GM23248 (cell line): ENCODE results near the gene PDLIM5. TPM values are rescaled to one million over a fixed set of nuclear protein-coding genes. Genes with fewer than 3 reads are reported as not detected.

Experiments
- DNase-seq: peaks from one replicate; pipeline ENCODE4 v3.0.0-alpha.2; 2015
- H2AFZ ChIP-seq: fragments of 200-600 bp; sonication (generic); 2 replicates; pipeline ENCODE4 v1.6.1; 2016; ENCODE audit warnings: antibody characterized with exemption
- H3F3A ChIP-seq: fragments of 200-600 bp; sonication (generic); 2 replicates; pipeline ENCODE4 v1.6.1; 2016; ENCODE audit warnings: mild to moderate bottlenecking, antibody characterized with exemption, mixed run types; ENCODE audit not compliant: insufficient read depth
- H3K27ac ChIP-seq: fragments of 200-600 bp; sonication (generic); 2 replicates; pipeline ENCODE4 v1.5.1; 2016; ENCODE audit warnings: mild to moderate bottlenecking
- H3K27me3 ChIP-seq: fragments of 200-600 bp; sonication (generic); replicated peaks from 2 replicates; pipeline ENCODE4 v1.6.1; 2016; ENCODE audit warnings: mild to moderate bottlenecking; ENCODE audit not compliant: insufficient read depth
- H3K36me3 ChIP-seq: fragments of 200-600 bp; sonication (generic); 2 replicates; pipeline ENCODE4 v1.6.1; 2016; ENCODE audit warnings: low read depth, mild to moderate bottlenecking
- H3K4me1 ChIP-seq: fragments of 200-600 bp; sonication (generic); 2 replicates; pipeline ENCODE4 v1.6.1; 2016; ENCODE audit warnings: mild to moderate bottlenecking; ENCODE audit not compliant: insufficient read depth
- H3K4me2 ChIP-seq: fragments of 200-600 bp; sonication (generic); one replicate; pipeline ENCODE4 v1.6.1; 2016; ENCODE audit warnings: mild to moderate bottlenecking; ENCODE audit not compliant: unreplicated experiment
- H3K4me3 ChIP-seq: fragments of 200-600 bp; sonication (generic); 2 replicates; pipeline ENCODE4 v1.5.1; 2016; ENCODE audit warnings: mild to moderate bottlenecking
- H3K79me2 ChIP-seq: fragments of 200-600 bp; sonication (generic); 2 replicates; pipeline ENCODE4 v1.6.1; 2016; ENCODE audit warnings: mild to moderate bottlenecking; ENCODE audit not compliant: insufficient read depth
- H3K9ac ChIP-seq: fragments of 200-600 bp; sonication (generic); 2 replicates; pipeline ENCODE4 v1.6.1; 2016; ENCODE audit warnings: mild to moderate bottlenecking
- H3K9me2 ChIP-seq: fragments of 200-600 bp; sonication (generic); 2 replicates; pipeline ENCODE4 v1.6.1; 2016; ENCODE audit warnings: mixed run types, mild to moderate bottlenecking, moderate library complexity; ENCODE audit not compliant: insufficient read depth
- H3K9me3 ChIP-seq: fragments of 200-600 bp; sonication (generic); one replicate; pipeline ENCODE4 v1.6.1; 2017; ENCODE audit warnings: low read depth
- H4K20me1 ChIP-seq: fragments of 200-600 bp; sonication (generic); 2 replicates; pipeline ENCODE4 v1.6.0; 2016; ENCODE audit not compliant: insufficient read depth
- EZH2 ChIP-seq: fragments of 200-600 bp; sonication (generic); IDR thresholded peaks from 2 replicates; pipeline ENCODE4 v1.6.1; 2018; ENCODE audit warnings: antibody characterized with exemption, mild to moderate bottlenecking; ENCODE audit not compliant: insufficient read depth, poor library complexity, severe bottlenecking
- EZH2phosphoT487 ChIP-seq: fragments of 200-600 bp; sonication (generic); IDR thresholded peaks from 2 replicates; pipeline ENCODE4 v1.6.1; 2018; ENCODE audit warnings: antibody characterized with exemption, moderate library complexity, mild to moderate bottlenecking, low read depth; ENCODE audit not compliant: insufficient read depth
- WGBS, 2 experiments: methylation state at CpG; one replicate each; pipeline ENCODE4 v1.1.6; 2015 to 2017; ENCODE audit warnings: low lambda C conversion rate in 2 of 2, low coverage in 1 of 2; ENCODE audit errors: missing lambda C conversion rate in 2 of 2; 5-methylcytosine and 5-hydroxymethylcytosine counted together
- in situ Hi-C: fragments of 300-500 bp; cut with MboI; formaldehyde crosslinking; loops from 2 replicates; pipeline ENCODE4 v1.15.0; 2020
- polyA plus RNA-seq: library from polyadenylated mRNA; unstranded; fragments of >200 nt; fragmentation: Nextera tagmentation; extraction: Ambion mirVana; gene quantifications from 2 replicates; pipeline ENCODE4 v1.2.1, GENCODE V29; 2016
- total RNA-seq: library from RNA; depleted of rRNA; stranded (reverse); fragments of >200 nt; shearing (Covaris generic); gene quantifications from 2 replicates; pipeline ENCODE4 v1.2.3, GENCODE V29; 2014

Gene PDLIM5
- total and polyA plus RNA-seq, 2 experiments from 2014 or later = 115 to 149 TPM

DNA sequence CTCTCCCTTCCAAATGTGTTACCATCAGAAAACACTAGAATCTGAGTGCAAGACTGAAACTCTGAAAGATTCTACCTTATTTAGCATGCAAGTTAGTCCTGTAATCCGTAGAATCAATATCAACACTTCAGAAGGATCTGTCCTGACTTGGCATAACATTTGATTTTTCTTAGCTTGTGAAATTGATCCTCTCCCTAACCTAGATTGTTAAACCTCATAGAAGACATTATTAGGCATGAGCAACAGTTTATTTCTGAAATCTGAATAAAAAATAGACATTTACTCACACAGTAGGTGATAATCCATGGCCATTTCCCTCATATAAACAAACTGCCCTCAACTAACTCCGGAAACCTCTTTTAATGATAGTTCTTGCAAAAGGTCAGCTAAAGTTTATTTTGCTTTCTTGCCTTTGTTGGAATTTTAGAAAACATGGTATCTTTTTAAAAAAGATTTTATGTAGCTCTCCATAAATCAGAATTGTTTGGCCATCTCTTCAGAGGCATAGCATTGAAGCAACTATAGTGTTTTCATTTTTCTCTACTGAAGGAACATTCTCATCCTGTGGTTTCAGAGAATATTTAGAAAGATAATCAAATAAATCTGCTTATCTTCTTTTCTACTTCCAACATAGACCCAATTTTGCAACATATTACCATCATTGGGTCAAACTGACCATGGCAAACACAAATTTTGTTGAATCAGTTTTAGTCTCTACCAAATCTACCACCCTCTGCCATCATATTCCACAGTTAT is 38.5 kb upstream of the PDLIM5 start:
- DNase-seq = peak; percentile 7
- H3K36me3 ChIP-seq = no peaks in the 10 kb centered on the region
- TF ChIP-seq EZH2phosphoT487 = no peak
- no peak for TF ChIP-seq EZH2
- no peaks in the 10 kb centered on the region for H3K9me2 ChIP-seq
- H3K27me3 ChIP-seq = no peaks in the 10 kb centered on the region
- H2AFZ ChIP-seq = peak overlapping the region; percentile 5; the same call in 1 of the 2 replicates
- H3K4me3 ChIP-seq = peak overlapping the region; percentile 49
- H3K79me2 ChIP-seq = no peaks in the 10 kb centered on the region
- no peaks in the 10 kb centered on the region for H4K20me1 ChIP-seq
- peak overlapping the region; percentile 10; the same call in 1 of the 2 replicates for H3K9ac ChIP-seq
- 41 to 45% methylated on average over 2 of the region's 2 CpGs for WGBS, 2 experiments
- peaks cover 26% of the 10 kb centered on the region; the same call in 1 of the 2 replicates for H3F3A ChIP-seq
- H3K4me2 ChIP-seq = peak overlapping the region; percentile 66
- H3K4me1 ChIP-seq = peaks cover 50% of the 10 kb centered on the region
- no peaks in the 10 kb centered on the region for H3K9me3 ChIP-seq
- H3K27ac ChIP-seq = peak overlapping the region; percentile 84
- in situ Hi-C loops = loop anchor here (25.0 kb wide), 1 partner anchor 699 kb away; no protein-coding TSS in a partner anchor

DNA sequence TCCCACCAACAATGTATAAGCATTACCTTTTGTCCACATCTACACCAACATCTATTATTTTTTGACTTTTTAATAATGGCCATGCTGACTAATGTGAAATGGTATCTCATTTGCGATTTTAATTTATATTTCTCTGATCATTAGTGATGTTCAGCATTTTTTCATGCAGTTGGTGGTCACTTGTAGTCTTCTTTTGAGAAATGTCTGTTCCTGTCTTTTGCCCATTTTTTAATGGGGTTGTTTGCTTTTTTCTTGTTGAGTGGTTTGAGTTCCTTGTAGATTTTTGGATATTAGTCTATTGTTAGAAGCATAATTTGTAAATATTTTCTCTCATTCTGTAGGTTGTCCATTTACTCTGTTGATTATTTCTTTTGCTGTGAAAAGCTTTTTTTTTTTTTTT is 36.8 kb upstream of the PDLIM5 start:
- H3K4me3 ChIP-seq = no peak overlapping the region
- peaks cover 30% of the 10 kb centered on the region for H3F3A ChIP-seq
- H3K9me2 ChIP-seq = no peaks in the 10 kb centered on the region
- no peaks in the 10 kb centered on the region for H3K36me3 ChIP-seq
- no peaks in the 10 kb centered on the region for H3K79me2 ChIP-seq
- H3K27ac ChIP-seq = no peak overlapping the region
- WGBS, 2 experiments = 94 to 100% methylated on average over 1 of the region's 1 CpG
- in situ Hi-C loops = loop anchor here (25.0 kb wide), 1 partner anchor 697 kb away; no protein-coding TSS in a partner anchor
- H4K20me1 ChIP-seq = no peaks in the 10 kb centered on the region
- H3K9me3 ChIP-seq = no peaks in the 10 kb centered on the region
- no peak overlapping the region for H2AFZ ChIP-seq
- peaks cover 38% of the 10 kb centered on the region for H3K4me1 ChIP-seq
- H3K27me3 ChIP-seq = no peaks in the 10 kb centered on the region
- no peak for TF ChIP-seq EZH2
- TF ChIP-seq EZH2phosphoT487 = no peak
- DNase-seq = no peak
- H3K9ac ChIP-seq = no peak overlapping the region
- H3K4me2 ChIP-seq = no peak overlapping the region

DNA sequence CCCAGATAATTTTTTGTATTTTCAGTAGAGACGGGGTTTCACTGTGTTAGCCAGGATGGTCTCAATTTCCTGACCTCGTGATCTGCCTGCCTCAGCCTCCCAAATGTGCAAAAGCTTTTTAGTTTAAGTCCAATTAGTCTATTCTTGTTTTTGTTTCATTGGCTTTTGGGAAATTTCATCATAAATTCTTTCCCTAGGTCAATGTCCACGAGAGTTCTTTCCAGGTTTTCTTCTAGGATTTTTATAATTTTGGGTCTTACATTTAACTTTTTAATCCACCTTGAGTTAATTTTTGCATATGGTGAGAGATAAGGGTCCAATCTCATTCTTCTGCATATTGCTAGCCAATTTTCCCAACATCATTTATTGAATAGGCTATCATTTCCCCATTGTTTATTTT is 36.3 kb upstream of the PDLIM5 start:
- DNase-seq = no peak
- H3K27me3 ChIP-seq = no peaks in the 10 kb centered on the region
- H3K36me3 ChIP-seq = no peaks in the 10 kb centered on the region
- no peak overlapping the region for H3K27ac ChIP-seq
- WGBS, 2 experiments = 90 to 91% methylated on average over 2 to 3 of the region's 3 CpGs
- H3K4me1 ChIP-seq = peaks cover 38% of the 10 kb centered on the region
- H3K9ac ChIP-seq = no peak overlapping the region
- H3F3A ChIP-seq = peaks cover 30% of the 10 kb centered on the region
- H3K9me2 ChIP-seq = no peaks in the 10 kb centered on the region
- no peak overlapping the region for H3K4me2 ChIP-seq
- no peaks in the 10 kb centered on the region for H4K20me1 ChIP-seq
- in situ Hi-C loops = loop anchor here (25.0 kb wide), 1 partner anchor 697 kb away; no protein-coding TSS in a partner anchor
- no peaks in the 10 kb centered on the region for H3K79me2 ChIP-seq
- H3K4me3 ChIP-seq = no peak overlapping the region
- no peak for TF ChIP-seq EZH2phosphoT487
- TF ChIP-seq EZH2 = no peak
- H2AFZ ChIP-seq = no peak overlapping the region
- no peaks in the 10 kb centered on the region for H3K9me3 ChIP-seq

DNA sequence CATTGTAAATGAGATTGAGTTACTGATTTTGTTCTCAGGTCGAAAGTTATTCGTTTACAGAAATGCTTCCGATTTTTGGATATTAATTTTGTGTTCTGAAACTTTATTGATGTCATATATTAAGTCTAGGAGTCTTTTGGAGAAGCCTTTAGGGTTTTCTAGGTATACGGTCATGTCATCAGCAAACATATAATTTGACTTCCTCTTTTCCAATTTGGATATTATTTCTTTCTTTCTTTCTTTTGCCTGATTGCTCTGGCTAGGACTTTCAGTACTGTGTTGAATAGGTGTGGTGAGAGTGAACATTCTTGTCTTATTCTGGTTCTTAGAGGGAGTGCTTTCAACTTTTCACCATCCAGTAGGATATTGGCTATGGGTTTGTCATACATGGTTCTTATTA is 35.4 kb upstream of the PDLIM5 start:
- H3F3A ChIP-seq = peaks cover 33% of the 10 kb centered on the region
- no peak overlapping the region for H3K27ac ChIP-seq
- H3K79me2 ChIP-seq = no peaks in the 10 kb centered on the region
- H3K36me3 ChIP-seq = no peaks in the 10 kb centered on the region
- H3K4me1 ChIP-seq = peaks cover 41% of the 10 kb centered on the region
- 86 to 94% methylated on average over 4 of the region's 4 CpGs for WGBS, 2 experiments
- in situ Hi-C loops = loop anchor here (25.0 kb wide), 1 partner anchor 696 kb away; no protein-coding TSS in a partner anchor
- no peak overlapping the region for H3K4me3 ChIP-seq
- no peaks in the 10 kb centered on the region for H4K20me1 ChIP-seq
- no peak overlapping the region for H2AFZ ChIP-seq
- no peak for TF ChIP-seq EZH2
- TF ChIP-seq EZH2phosphoT487 = no peak
- no peak overlapping the region for H3K4me2 ChIP-seq
- DNase-seq = no peak
- no peaks in the 10 kb centered on the region for H3K27me3 ChIP-seq
- H3K9me3 ChIP-seq = no peaks in the 10 kb centered on the region
- no peak overlapping the region for H3K9ac ChIP-seq
- no peaks in the 10 kb centered on the region for H3K9me2 ChIP-seq
